GM18909 (cell line): ENCODE measurements around the gene PROZ.

Experiments used
- ATAC-seq: cut with Tn5 transposase; IDR thresholded peaks from one replicate; pipeline ENCODE4 v1.9.1; 2021; ENCODE audit warnings: mild to moderate bottlenecking; ENCODE audit not compliant: unreplicated experiment, poor library complexity

Gene PROZ

GRCh38 chr13:113170511-113170910, 12.1 kb downstream of the PROZ start:
- ATAC-seq: no peak

- no peak for ATAC-seq
Observed at GRCh38 chr13:113171250-113172125, 13.0 kb downstream of the PROZ start.

- ATAC-seq: no peak
Observed at GRCh38 chr13:113172419-113172926, 14.0 kb downstream of the PROZ start.

GRCh38 chr13:113176280-113176679, 17.8 kb downstream of the PROZ start:
- no peak for ATAC-seq

- ATAC-seq: no peak
Observed at GRCh38 chr13:113176822-113177221, 18.4 kb downstream of the PROZ start.

- ATAC-seq: no peak
Observed at GRCh38 chr13:113178070-113178895, 19.8 kb downstream of the PROZ start.

GRCh38 chr13:113178896-113179167, 20.4 kb downstream of the PROZ start:
- ATAC-seq: no peak

- ATAC-seq: no peak
Observed at GRCh38 chr13:113179374-113180230, 21.2 kb downstream of the PROZ start.

- no peak for ATAC-seq
Observed at GRCh38 chr13:113182046-113182445, 23.6 kb downstream of the PROZ start.

- no peak for ATAC-seq
Observed at GRCh38 chr13:113183450-113184129, 25.1 kb downstream of the PROZ start.

- no peak for ATAC-seq
Observed at GRCh38 chr13:113184568-113185440, 26.4 kb downstream of the PROZ start.

GRCh38 chr13:113186061-113186900, 27.8 kb downstream of the PROZ start:
- peak; percentile 90 for ATAC-seq

GRCh38 chr13:113187263-113187669, 28.8 kb downstream of the PROZ start:
- ATAC-seq: no peak

GRCh38 chr13:113187883-113188665, 29.6 kb downstream of the PROZ start:
- no peak for ATAC-seq

GRCh38 chr13:113190181-113190580, 31.7 kb downstream of the PROZ start:
- ATAC-seq: no peak

GRCh38 chr13:113192279-113192678, 33.8 kb downstream of the PROZ start:
- no peak for ATAC-seq

GRCh38 chr13:113192902-113193301, 34.5 kb downstream of the PROZ start:
- no peak for ATAC-seq
